NCI-H2081 treated with DMSO at 0.1 percent for 48 hours (cell line): ENCODE data around the gene JPH2.

Experiments used
- DNase-seq: peaks from one replicate; lab custom pipeline; 2025; lab: John Stamatoyannopoulos, UW

Gene JPH2

DNA sequence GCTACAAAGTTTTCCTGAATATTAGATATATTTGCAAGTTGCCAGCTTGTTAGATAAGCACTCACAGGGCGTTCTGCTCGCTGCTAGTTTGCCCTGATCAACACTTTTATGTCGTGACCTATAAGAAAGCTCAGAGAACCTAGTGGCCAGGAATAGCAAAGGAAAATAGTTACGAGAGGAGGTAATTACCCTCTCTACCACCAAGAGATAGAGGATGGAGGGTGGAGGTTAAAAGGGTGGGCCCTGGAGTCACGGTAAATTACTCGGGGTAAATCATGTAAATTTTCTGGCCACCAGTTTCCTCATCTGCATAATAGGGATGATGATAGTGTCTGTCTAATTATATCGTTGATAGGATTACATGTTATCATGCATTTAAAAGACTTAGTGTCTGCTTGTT is 87.2 kb downstream of the JPH2 start:
- no peak for DNase-seq

DNA sequence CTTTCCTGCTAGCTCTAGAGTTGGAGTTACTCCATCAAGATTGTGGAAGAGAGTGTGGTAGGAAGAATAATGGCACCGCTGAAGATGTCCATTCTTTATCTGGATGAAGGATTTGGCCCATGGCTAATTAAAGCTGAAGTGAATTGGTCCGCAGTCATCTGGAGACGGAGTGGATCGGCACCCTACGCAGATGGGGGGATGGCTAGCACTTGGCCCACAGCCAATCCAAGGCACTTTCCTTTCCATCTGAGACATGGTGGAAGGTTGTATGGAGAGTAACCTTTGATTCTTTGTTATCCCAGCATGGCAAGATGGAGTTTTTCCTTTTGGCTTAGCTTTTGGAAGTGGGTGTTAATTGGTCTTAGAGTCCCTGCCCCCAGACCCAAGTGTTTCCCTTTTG is 88.3 kb downstream of the JPH2 start:
- DNase-seq = no peak

- no peak for DNase-seq
Observed at GRCh38 chr20:44098256-44098630, 88.7 kb downstream of the JPH2 start.

DNA sequence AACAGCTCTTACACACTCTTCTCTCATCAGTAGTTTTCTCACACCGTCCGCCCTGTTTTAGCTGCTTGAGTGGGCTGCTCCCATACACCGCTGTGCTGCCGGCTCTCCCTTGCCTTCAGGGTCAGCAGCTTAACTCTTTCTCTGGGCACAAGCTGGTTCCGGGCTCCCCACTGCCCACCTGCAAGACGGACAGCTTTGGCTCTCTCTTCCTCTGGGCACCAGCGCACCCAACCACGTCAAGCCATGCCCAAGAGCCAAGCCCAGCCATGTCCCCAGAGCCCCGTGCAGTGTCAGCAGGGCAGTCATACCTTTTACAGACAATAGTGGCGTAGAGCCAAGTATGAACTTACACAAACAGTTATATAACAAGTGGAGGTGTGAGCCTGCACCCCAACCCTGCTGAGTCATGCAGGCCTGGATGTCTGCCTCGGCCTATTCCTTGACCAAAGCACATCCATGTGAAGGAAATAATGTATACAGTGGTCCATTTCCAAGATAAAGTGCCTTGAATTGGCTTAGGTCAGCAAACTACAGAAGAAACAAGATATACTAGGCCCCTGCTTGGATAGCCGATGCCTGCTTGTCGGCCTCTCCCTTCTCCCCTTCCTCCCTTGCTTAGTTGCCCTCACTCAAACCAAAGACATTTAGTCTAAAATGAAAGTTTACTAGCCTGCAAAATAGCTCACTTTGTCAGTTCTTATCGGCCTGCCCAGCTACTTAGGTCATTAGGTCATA is 89.3 kb downstream of the JPH2 start:
- DNase-seq = no peak

- no peak for DNase-seq
Observed at GRCh38 chr20:44095831-44096230, 91.2 kb downstream of the JPH2 start.

- DNase-seq = no peak
Observed at GRCh38 chr20:44093249-44093582, 93.8 kb downstream of the JPH2 start.

- no peak for DNase-seq
Observed at GRCh38 chr20:44092551-44093248, 94.3 kb downstream of the JPH2 start.

DNA sequence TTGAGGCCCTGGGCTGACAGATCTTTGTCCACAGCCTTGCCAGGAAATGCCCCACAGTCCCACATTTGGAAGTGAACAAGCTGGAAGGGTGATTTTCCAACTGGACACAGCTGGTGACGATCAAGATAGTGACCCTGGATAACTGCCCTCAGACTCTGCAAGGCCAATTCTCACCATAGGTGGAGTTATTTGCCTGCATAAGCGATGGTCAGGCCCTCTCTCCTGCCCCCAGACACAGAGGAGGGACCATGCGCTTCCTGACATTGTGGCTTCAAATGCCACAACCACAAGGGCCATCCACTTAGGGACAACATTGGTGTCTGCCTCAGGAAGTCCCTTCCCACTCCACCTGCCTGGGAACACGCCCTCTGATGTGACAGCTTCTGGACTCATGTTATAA is 96.0 kb downstream of the JPH2 start:
- no peak for DNase-seq

DNA sequence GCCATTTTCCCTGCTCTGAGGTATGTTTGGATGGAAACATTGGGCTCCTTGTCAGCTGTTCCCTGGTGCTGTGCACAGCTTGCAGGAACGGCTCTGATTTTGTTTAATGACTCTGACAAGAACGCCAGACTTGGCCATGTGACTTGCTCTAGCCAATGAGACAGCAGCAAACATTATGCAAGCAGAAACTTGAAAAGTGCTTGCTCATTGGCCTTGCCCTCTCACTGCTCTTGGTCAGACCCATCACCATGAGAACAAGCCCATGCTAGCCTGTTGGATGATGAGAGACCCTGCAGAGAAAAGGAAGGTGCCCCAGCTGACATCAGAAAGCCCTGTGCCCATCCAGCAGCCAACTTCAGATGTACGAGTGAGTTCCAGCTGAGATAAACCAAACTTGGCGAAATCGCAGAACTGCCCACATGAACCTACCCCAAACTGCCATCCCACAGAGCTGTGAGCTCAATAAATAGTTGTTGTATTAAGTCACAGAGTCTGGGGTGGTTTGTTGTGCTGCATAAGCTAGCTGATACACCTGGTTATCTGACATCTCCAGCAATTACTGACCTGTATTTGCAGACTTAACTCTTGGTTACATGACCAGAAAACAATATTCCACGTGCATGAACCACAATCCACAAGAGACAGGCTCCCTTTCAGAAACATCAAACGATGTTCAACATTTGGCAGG is 96.9 kb downstream of the JPH2 start:
- DNase-seq = no peak

GRCh38 chr20:44087857-44088120 is 99.2 kb downstream of the JPH2 start:
- no peak for DNase-seq

- no peak for DNase-seq
Observed at GRCh38 chr20:44087051-44087856, 99.7 kb downstream of the JPH2 start.

GRCh38 chr20:44085616-44086434 is 101.2 kb downstream of the JPH2 start:
- DNase-seq = no peak

GRCh38 chr20:44084891-44085290 is 102.1 kb downstream of the JPH2 start:
- no peak for DNase-seq

GRCh38 chr20:44084439-44084838 is 102.5 kb downstream of the JPH2 start:
- no peak for DNase-seq

- DNase-seq = no peak
Observed at GRCh38 chr20:44083220-44083933, 103.6 kb downstream of the JPH2 start.

DNA sequence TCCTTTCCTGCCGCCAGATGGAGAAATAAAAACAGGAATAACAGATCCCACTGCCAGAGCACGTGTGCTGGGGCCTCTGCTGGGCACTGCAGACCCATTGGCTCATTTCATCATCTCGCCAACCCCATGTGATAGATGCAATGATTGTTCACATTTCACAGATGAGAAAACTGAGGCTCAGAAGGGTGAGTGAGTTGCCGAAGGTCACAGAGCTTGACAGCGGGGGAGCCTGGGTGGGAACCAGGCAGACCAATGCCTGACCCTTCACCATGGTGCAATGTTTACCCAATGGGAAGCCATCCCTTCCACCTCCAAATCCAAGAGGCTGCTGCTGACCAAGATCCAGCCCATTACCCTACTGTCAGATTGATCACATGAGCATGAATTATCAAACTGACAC is 105.1 kb downstream of the JPH2 start:
- DNase-seq = no peak

GRCh38 chr20:44081476-44081875 is 105.5 kb downstream of the JPH2 start:
- DNase-seq = no peak

DNA sequence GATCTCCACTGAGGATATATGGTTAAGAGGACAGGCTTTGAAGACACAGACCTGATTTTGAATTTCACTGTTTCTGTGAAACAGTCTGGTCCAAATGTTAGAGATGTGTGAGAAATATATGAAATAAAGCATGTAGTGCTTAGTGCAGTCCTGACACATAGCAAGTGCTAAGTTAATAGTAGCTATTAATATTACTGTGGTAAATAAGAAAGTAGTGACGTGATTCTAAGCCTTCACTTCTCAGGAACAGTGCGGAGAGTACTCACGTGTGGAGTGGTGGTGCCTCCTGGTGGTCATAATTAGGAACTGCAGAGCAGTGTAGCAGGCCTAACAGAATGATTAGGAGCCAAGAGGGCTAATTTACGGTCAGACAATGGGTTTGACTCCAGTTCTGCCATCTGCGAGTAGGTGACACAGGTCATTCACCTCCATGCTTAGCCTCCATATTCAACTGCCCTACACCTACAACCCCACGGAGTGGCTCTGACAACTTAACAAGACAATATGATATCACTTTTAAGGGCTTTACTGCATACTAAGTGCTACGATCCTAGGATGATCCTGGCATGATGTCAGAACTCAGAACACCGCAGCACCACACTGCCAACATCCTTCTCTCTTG is 106.2 kb downstream of the JPH2 start:
- DNase-seq = peak; percentile 7

DNA sequence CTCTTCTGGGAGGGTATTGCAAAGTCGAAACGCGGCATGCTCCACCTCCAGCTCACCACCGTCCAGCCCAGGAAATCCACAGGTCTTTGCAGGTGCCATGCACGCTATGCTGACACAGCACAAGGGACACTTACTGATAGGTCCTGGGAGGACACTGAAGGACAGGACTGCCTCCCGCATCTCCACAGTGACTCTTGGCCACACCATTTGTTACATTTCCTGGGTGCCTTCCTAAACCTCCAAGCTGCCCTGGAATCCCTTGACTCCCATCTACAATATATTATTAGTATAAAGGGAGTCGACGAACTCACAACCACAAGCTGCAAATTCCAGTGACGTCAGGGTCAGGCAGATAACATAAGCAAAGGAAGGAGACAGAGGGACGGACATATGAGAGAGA is 106.9 kb downstream of the JPH2 start:
- DNase-seq = no peak

- DNase-seq = no peak
Observed at GRCh38 chr20:44079291-44079690, 107.7 kb downstream of the JPH2 start.

GRCh38 chr20:44075950-44076232 is 111.1 kb downstream of the JPH2 start:
- no peak for DNase-seq
